HS-5 (cell line): Measurements from ENCODE around the gene DNMBP.
"Not testable (repeated sequence)": the region's sequence is repeated elsewhere in the genome, so short reads cannot be mapped to it uniquely, and the experiment has no call there.

Source experiments
- DNase-seq: peaks from one replicate; pipeline ENCODE4 v3.0.0-alpha.2; 2012; ENCODE audit warnings: low read depth

DNMBP gene

DNA sequence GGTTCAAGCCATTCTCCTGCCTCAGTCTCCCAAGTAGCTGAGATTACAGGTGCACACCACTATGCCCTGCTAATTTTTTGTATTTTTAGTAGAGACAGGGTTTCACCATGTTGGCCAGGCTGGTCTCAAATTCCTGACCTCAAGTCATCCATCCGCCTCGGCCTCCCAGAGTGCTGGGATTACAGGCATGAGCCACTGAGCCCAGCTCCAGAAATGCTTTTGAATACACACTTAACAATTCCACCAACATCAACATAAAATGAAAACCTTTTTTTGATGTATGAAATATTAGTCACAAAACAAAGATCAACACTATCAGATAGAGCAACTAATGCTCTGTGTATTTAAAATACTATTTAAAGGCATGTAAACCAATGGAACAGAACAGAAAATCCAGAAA lies 63.7 kb downstream of the DNMBP start:
- DNase-seq: not testable (repeated sequence)

GRCh38 chr10:99945263-99945662 lies 64.5 kb downstream of the DNMBP start:
- no peak for DNase-seq

GRCh38 chr10:99944860-99945259 lies 64.9 kb downstream of the DNMBP start:
- DNase-seq: no peak

DNA sequence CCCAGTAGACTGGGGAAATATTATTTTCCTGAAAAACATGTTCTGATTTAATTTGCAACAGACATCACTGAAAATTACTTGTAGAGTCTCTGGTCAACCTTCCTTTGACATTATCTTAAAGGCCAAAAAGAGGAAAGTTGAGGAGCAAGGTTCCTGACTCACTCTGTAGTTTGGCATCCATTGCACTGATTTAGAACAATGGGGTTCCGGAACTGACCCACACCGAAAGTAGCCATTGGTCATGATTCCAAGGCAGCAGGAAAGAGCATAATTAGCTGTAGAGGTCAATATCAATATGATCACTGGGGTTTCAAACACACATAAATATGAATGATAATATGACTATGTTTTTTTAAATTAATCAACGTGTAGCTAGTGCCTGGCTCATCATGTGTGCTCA lies 65.8 kb downstream of the DNMBP start:
- no peak for DNase-seq

- DNase-seq: no peak
Observed at GRCh38 chr10:99941942-99942820, 67.6 kb downstream of the DNMBP start.

DNA sequence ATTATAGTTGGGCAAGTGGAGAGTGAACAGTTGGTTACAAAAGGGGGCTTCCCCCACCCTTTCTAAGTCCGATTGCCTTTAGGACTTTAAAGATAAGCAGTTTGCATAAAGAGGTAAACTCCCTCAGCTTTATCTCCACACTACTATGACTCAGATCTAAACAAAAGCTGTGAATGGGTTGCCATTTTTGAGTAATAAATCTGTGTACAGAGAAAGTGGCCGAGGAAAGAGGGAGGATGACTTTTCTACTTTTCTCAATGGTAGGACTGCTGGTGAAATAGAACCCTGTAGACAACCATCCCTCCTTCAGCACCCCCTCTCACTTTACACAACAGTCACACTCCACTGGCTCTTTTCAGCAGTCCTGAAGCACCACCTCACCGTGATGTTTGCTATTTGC lies 71.2 kb downstream of the DNMBP start:
- no peak for DNase-seq

DNA sequence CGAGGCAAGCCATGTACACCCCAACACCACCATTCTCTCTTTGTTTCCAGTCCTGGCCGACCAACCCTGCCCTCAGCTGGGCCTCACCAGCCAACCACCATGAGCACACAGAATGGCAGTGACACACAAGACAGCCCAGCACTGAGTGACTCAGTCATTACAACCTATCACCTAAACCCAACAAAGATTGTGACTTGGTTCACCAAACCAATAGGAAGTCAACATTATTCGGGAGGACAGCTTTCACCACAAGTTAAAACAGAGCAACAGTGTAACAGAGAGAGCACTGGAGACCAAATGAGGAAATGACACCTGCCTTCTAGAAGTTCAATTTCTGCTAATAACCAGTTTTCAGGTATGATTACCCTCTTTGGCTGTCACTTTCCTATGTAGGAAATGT lies 72.1 kb downstream of the DNMBP start:
- no peak for DNase-seq

DNA sequence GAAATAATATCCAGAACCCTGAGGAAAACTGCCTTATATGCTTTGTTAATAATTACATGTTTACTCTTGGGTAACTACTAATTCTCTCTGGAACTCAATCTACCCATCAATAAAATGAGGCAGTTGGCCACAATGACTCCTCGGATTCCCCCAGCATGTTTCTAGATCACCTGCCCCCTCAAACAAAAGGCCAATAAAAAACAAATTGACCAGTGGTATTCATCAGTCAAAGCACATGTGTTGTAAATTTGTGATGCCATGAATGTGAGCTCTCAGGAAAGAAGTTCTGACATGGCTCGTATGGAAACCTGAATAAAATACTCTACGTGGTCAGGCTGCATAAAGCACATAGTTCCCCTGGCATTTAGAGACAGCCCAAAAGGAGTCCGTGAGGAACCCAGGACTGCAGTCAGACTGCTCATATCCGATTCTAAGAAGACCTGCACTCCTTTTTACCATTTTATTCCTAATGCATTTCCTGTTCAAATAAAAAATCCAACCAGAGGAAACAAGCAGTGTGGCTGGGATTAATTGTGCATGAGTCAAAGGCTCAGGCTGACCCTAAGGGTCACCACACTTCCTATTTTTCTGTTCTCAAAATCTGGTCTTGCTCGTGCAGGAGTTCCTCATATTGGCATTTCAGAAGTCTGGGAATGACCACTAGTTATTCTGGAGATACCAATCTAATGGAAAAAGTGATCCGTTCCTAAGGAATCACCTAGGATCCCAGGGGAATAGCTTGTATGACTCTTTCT lies 77.4 kb downstream of the DNMBP start:
- DNase-seq: peak; percentile 24

DNA sequence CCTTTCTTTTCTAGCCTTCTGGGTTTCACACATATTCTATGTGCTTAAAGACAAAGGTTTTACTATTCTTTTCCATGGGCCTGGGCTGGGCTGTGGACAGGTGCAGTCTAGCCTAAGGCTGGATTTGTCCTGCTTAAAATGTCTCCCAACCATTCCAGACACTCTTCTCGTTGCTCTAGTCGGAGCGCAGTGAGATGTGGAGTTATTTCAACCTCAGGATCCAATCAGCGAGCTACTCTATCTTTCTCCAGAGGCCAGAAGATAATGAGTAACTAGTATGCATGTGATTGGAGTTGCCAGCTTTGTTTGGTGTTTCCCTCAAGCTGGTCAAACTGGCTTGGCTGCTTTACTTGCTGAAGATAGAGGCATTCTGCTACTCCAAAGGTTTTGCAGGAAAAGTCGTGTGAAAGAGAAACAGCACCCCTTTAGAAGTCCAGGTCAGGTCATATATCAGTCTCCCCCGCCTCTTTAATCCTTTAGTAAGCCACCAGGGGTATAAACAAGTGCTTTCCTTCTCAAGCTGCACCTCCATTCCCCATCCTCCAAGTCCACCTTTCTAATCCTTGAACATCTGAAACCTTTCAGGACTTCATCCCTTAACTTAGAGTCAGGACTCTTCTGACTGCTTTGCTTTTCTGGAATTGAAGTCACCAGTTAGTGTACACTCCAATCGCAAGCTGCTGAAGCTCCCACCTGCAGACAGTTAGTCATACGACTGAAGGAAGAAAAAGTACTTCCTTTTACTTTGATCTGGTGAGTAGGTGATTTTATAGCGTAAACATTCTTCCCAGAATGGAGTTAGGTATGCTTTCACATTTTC lies 78.8 kb downstream of the DNMBP start:
- no peak for DNase-seq

DNA sequence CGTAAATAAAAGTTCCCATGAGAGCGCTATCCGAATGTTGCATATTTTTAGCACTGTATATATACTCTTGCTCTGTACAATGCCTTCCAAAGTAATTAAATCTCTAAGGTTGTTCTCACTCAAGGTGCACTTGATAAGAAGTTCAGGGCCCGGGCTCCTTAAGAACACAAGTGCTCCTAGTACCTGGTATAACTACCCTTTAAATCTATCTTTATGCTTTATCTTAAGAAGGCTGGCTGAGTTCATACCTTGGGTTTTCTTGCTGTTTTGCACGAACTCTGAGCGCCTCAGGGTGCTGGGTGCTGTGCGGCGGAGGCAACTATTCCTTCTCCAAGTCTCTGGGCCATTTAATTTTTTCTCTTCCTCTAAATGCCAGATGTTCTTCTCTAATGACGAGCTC lies 80.4 kb downstream of the DNMBP start:
- DNase-seq: no peak

DNA sequence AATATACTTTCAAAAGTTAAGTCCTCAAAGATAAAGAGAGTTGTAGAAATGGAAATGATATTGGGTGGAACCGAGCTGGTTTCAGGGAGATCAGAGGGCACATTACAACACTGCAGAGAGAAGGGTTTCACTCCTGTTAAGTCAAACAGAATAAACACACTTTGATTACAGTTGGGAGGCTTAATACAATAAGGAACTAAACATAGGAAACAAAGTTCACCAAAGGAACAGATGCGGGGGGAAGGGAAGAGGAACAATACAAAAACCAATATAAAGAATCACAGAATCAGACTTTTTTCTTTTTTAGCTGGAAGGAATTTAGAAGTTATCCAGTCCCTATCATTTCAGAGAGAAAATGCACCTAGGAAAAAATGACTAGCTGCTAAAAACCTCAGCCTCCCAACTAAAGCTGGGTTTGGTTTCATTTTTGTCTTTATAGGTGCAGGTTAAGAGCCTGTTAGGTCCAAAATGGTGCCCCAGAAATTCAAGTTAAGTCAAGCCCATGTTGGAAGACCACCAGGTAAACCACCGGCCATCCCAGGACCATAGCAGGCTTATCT lies 81.9 kb downstream of the DNMBP start:
- no peak for DNase-seq

DNA sequence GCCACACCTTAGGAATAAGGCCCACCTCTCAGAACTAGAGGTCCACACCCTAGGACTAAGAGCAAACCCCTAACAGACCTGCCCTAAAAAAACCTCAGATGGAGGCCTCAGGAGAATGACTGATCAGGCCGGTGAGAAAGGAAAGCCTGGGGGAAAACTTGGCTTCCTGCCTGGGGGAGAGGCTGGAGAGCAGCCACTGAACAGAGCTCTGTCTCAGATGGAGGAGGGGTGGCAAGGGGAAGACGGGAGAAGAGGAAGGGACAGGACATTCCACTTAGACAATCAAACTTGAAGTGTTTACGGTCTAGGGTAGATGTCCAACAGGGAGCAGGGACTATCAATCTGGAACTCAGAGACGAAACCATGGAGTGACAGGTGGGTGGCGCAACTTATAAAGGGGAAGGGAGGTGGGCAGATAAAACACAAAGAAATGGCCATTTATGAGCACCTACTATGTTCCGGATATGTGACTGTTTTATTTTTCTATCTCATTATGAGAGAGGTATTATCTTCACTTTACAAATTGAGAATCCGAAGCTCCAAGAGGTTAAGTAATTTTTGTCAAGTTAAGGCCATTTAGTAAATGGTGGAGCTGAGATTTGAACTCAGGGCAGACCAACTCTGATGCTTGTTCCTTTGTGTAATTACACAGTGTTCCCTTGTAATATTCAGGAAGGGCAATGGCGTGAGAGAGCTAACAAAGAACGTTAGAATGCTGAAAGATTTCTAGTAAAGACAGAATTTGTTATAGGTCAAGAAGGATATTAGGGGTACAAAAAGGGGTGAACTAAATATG lies 82.6 kb downstream of the DNMBP start:
- DNase-seq: no peak

- DNase-seq: no peak
Observed at GRCh38 chr10:99924451-99925255, 85.1 kb downstream of the DNMBP start.

DNA sequence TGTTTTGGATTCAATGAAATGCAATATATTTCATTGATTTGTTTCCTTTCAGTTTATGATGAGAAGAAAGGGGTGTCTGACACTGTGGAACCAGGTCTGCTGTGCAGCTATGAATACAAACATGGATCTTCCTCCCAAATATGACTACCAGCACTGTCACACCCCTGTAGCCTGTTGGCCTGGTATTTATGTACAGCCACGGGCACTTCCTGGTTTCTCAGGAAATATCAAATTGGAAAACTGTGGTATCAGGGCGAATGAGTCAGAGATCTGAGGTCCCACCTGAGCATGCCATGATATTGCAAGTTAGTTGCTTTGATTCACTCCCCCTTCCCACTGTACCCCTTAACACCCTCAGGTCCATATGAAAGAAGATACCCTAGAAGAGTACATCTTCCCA lies 87.8 kb downstream of the DNMBP start:
- peak; percentile 26 for DNase-seq

DNA sequence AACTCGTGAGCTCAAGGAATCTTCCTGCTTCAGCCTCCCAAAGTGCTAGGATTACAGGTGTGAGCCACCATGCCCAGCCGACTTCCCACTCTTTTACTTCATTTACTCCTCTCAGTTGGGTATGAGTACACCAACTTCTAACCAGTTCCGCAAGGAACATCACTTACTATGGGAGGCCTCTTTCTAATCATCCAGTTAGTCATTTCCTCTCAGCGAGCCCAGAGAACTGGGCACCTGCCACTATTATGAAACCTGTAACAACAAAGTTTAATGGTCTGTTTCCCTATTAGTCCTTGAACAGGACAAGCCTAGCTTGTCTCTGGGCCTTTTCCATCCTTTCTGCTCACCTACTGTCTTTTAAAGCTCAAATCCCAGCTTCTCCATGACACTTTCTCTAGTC lies 88.8 kb downstream of the DNMBP start:
- DNase-seq: peak; percentile 32

- DNase-seq: no peak
Observed at GRCh38 chr10:99920486-99920885, 89.3 kb downstream of the DNMBP start.

- DNase-seq: no peak
Observed at GRCh38 chr10:99917963-99918825, 91.6 kb downstream of the DNMBP start.

DNA sequence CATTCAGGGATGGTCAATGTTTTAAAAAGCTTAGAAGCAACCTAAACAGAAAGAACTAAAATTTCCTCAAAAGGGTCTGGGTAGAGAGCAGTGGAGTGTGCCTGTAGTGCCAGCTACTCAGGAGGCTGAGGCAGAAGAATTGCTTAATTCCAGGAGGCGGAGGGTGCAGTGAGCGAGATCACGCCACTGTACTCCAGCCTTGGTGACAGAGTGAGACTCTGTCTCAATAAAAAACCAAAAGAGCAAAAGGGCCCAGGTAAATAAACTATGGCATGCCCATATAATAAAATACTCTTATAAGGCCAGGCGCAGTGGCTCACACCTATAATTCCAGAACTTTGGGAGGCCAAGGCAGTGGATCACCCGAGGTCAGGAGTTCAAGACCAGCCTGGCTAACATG lies 93.0 kb downstream of the DNMBP start:
- no peak for DNase-seq

DNA sequence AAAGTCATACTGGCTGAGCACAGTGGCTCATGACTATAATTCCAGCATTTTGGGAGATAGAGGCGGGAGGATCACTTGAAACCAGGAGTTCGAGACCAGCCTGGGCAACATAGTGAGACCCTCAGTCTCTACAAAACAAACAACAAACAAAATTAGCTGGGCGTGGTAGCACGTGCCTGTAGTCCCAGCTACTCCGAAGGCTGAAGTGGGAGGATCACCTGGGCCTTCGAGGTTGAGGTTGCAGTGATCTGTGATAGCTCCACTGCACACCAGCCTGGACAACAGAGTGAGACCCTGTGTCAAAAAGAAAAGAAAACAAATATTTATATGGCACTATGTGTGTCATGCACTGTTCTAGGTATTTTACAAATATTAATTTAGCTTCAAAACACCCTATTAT lies 94.3 kb downstream of the DNMBP start:
- DNase-seq: no peak

DNA sequence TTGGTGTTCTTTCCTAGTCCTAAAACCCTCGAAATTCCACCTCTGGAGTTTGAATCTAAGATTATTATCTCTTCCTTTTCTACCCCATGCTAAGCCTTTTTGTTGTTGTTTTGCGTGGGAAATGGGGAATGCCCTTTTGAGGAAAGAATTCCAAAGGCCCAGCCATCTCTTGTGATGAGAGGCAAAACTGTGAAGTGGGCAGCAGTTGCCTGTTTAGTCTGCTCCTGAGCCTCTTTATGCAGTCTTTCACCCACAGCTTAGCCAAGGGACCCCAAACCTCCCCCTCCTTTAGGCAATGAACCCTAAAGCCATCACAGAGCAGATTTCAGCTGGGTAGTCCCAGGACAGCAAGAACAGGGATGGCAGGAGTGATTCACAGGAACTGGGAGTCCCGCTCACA lies 95.5 kb downstream of the DNMBP start:
- no peak for DNase-seq
